HepG2 (cell line): Measurements from ENCODE around the gene CEP89. TPM values are rescaled to one million over a fixed set of nuclear protein-coding genes. Genes with fewer than 3 reads are reported as not detected.

Experiments
- ARNT2 ChIP-seq: sonication (generic); formaldehyde crosslinking; IDR thresholded peaks from 2 replicates; pipeline ENCODE4 v1.8.0; 2022; ENCODE audit warnings: mild to moderate bottlenecking, low read depth, missing genetic modification reagents, moderate library complexity
- GLI4 ChIP-seq: sonication (generic); formaldehyde crosslinking; IDR thresholded peaks from 2 replicates; pipeline ENCODE4 v1.5.1; 2020; ENCODE audit warnings: missing genetic modification reagents, mild to moderate bottlenecking, moderate library complexity, borderline replicate concordance
- NCOA2 ChIP-seq: sonication (generic); formaldehyde crosslinking; IDR thresholded peaks from 2 replicates; pipeline ENCODE4 v1.8.0; 2022; ENCODE audit warnings: inconsistent platforms
- NFATC3 ChIP-seq: sonication (generic); formaldehyde crosslinking; IDR thresholded peaks from 2 replicates; pipeline ENCODE4 v1.5.1; 2020; ENCODE audit warnings: mild to moderate bottlenecking, missing genetic modification reagents
- NR2F2 ChIP-seq: IDR thresholded peaks from 2 replicates; pipeline ENCODE4 v1.6.1; 2012; ENCODE audit warnings: low read depth, inconsistent platforms, borderline replicate concordance
- PCBP2 ChIP-seq: fragments of 200-400 bp; formaldehyde crosslinking; optimal IDR thresholded peaks from 2 replicates; pipeline ENCODE3; 2018; ENCODE audit warnings: low read length, low read depth; ENCODE audit not compliant: poor library complexity, severe bottlenecking
- SMARCE1 ChIP-seq: fragments of 450-650 bp; IDR thresholded peaks from 2 replicates; pipeline ENCODE4 v1.6.1; 2017; ENCODE audit warnings: borderline replicate concordance
- ZBTB38 ChIP-seq: sonication (generic); formaldehyde crosslinking; IDR thresholded peaks from 2 replicates; pipeline ENCODE4 v1.5.1; 2020; ENCODE audit warnings: mild to moderate bottlenecking, missing genetic modification reagents
- ZFYVE20 ChIP-seq: sonication (generic); formaldehyde crosslinking; IDR thresholded peaks from 2 replicates; pipeline ENCODE4 v1.8.0; 2023; ENCODE audit warnings: low read depth, mild to moderate bottlenecking, moderate library complexity, missing genetic modification reagents, borderline replicate concordance
- ZNF501 ChIP-seq: sonication (generic); formaldehyde crosslinking; IDR thresholded peaks from 2 replicates; pipeline ENCODE4 v1.5.1; 2020; ENCODE audit warnings: mild to moderate bottlenecking, moderate library complexity, missing genetic modification reagents
- ZSCAN5A ChIP-seq: sonication (generic); formaldehyde crosslinking; IDR thresholded peaks from 2 replicates; pipeline ENCODE4 v1.8.0; 2022; ENCODE audit warnings: mild to moderate bottlenecking, missing genetic modification reagents, borderline replicate concordance
- polyA plus RNA-seq, 8 experiments: library from polyadenylated mRNA; depleted of rRNA in 3 of 8; stranded (reverse) in 7 of 8; unstranded in 1 of 8; fragments of >200 nt; fragmentation: Illumina TruSeq in 4 of 8; extraction: Trizol in 4 of 8; gene quantifications; 2 replicates each; pipeline versions ENCODE4 v1.2.1 to v1.2.3, GENCODE V29; 2011 to 2016; ENCODE audit warnings: low read depth in 4 of 8, missing spikeins in 1 of 8, mixed read lengths in 1 of 8; ENCODE audit not compliant: insufficient read depth in 1 of 8
- total RNA-seq, 5 experiments: library from RNA; depleted of rRNA; stranded (reverse); fragments of >200 nt; fragmentation: Illumina TruSeq; extraction: Trizol; gene quantifications; 2 replicates each; pipeline ENCODE4 v1.2.3, GENCODE V29; 2016; ENCODE audit warnings: low read depth in 1 of 5
- TF ChIP-seq, protein P1 (sequence below), 2 experiments: fragments of 450-650 bp in 1 of 2; sonication (generic) in 1 of 2; formaldehyde crosslinking in 1 of 2; IDR thresholded peaks; 2 replicates each; pipeline versions ENCODE4 v1.6.1 to v1.8.0; 2016 to 2022; ENCODE audit warnings: antibody characterized with exemption in 1 of 2, mild to moderate bottlenecking in 1 of 2, missing genetic modification reagents in 1 of 2
- TF ChIP-seq, protein P2 (sequence below): sonication (generic); formaldehyde crosslinking; IDR thresholded peaks from 2 replicates; pipeline ENCODE4 v1.4.0; 2020; ENCODE audit warnings: missing genetic modification reagents, borderline replicate concordance

Gene CEP89
- total and polyA plus RNA-seq, 2 of the 13 experiments (the other 11 are each of a cell fraction or from before 2014, with no cell fraction given), result 7.2 to 10.9 TPM

- TF ChIP-seq, protein P1, sequence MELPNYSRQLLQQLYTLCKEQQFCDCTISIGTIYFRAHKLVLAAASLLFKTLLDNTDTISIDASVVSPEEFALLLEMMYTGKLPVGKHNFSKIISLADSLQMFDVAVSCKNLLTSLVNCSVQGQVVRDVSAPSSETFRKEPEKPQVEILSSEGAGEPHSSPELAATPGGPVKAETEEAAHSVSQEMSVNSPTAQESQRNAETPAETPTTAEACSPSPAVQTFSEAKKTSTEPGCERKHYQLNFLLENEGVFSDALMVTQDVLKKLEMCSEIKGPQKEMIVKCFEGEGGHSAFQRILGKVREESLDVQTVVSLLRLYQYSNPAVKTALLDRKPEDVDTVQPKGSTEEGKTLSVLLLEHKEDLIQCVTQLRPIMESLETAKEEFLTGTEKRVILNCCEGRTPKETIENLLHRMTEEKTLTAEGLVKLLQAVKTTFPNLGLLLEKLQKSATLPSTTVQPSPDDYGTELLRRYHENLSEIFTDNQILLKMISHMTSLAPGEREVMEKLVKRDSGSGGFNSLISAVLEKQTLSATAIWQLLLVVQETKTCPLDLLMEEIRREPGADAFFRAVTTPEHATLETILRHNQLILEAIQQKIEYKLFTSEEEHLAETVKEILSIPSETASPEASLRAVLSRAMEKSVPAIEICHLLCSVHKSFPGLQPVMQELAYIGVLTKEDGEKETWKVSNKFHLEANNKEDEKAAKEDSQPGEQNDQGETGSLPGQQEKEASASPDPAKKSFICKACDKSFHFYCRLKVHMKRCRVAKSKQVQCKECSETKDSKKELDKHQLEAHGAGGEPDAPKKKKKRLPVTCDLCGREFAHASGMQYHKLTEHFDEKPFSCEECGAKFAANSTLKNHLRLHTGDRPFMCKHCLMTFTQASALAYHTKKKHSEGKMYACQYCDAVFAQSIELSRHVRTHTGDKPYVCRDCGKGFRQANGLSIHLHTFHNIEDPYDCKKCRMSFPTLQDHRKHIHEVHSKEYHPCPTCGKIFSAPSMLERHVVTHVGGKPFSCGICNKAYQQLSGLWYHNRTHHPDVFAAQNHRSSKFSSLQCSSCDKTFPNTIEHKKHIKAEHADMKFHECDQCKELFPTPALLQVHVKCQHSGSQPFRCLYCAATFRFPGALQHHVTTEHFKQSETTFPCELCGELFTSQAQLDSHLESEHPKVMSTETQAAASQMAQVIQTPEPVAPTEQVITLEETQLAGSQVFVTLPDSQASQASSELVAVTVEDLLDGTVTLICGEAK (IDR thresholded peaks at IDR 0.05), result no peak
- TF ChIP-seq, protein P1 (CRISPR knock-in tag; IDR thresholded peaks at IDR 0.05), result 0 out of 2 replicates have a peak, but pooled peaks have one; percentile 50
- peak; percentile 99 for TF ChIP-seq ARNT2 (CRISPR knock-in tag)
- no peak for TF ChIP-seq NR2F2
- TF ChIP-seq NFATC3, result no peak
- TF ChIP-seq ZSCAN5A (CRISPR knock-in tag), result no peak; the same call in 1 of the 2 replicates
- no peak for TF ChIP-seq ZBTB38 (CRISPR knock-in tag)
- TF ChIP-seq ZFYVE20 (CRISPR knock-in tag), result no peak
- no peak for TF ChIP-seq SMARCE1
- TF ChIP-seq, protein P2, sequence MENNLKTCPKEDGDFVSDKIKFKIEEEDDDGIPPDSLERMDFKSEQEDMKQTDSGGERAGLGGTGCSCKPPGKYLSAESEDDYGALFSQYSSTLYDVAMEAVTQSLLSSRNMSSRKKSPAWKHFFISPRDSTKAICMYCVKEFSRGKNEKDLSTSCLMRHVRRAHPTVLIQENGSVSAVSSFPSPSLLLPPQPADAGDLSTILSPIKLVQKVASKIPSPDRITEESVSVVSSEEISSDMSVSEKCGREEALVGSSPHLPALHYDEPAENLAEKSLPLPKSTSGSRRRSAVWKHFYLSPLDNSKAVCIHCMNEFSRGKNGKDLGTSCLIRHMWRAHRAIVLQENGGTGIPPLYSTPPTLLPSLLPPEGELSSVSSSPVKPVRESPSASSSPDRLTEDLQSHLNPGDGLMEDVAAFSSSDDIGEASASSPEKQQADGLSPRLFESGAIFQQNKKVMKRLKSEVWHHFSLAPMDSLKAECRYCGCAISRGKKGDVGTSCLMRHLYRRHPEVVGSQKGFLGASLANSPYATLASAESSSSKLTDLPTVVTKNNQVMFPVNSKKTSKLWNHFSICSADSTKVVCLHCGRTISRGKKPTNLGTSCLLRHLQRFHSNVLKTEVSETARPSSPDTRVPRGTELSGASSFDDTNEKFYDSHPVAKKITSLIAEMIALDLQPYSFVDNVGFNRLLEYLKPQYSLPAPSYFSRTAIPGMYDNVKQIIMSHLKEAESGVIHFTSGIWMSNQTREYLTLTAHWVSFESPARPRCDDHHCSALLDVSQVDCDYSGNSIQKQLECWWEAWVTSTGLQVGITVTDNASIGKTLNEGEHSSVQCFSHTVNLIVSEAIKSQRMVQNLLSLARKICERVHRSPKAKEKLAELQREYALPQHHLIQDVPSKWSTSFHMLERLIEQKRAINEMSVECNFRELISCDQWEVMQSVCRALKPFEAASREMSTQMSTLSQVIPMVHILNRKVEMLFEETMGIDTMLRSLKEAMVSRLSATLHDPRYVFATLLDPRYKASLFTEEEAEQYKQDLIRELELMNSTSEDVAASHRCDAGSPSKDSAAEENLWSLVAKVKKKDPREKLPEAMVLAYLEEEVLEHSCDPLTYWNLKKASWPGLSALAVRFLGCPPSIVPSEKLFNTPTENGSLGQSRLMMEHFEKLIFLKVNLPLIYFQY, result peak; percentile 66; the same call in 1 of the 2 replicates
- TF ChIP-seq GLI4 (CRISPR knock-in tag), result peak; percentile 69; the same call in 1 of the 2 replicates
- TF ChIP-seq PCBP2, result no peak
- no peak for TF ChIP-seq NCOA2 (CRISPR knock-in tag)
- TF ChIP-seq ZNF501 (CRISPR knock-in tag), result peak; percentile 90
Observed at GRCh38 chr19:32971715-32972540, at the start of gene CEP89, which contains the start of gene FAAP24 (continued).
